MM.1S (cell line): ENCODE results near the gene RABEP1.

ENCODE experiments used
- CTCF ChIP-seq: fragments of 300-600 bp; sonication (generic); IDR thresholded peaks from 2 replicates; pipeline ENCODE4 v1.5.1; 2016; ENCODE audit warnings: antibody characterized with exemption, low read length, mixed read lengths
- EZH2 ChIP-seq: fragments of 300-600 bp; sonication (generic); optimal IDR thresholded peaks from 2 replicates; pipeline ENCODE3; 2017; ENCODE audit warnings: low read depth, mild to moderate bottlenecking, antibody characterized with exemption, low read length, mixed read lengths

GRCh38 chr17:5260542-5260941 lies 21.5 kb upstream of the RABEP1 start:
- TF ChIP-seq CTCF (no peak), EZH2 (no peak)
